NB4 (cell line): Measurements from ENCODE around the gene FNDC8.
"Not testable (repeated sequence)": the region's sequence is repeated elsewhere in the genome, so short reads cannot be mapped to it uniquely, and the experiment has no call there.

Experiments used
- DNase-seq: peaks from one replicate; pipeline ENCODE4 v3.0.0; 2010; ENCODE audit warnings: low read depth
- H3K4me3 ChIP-seq: one replicate; pipeline ENCODE4 v1.5.1; 2011; ENCODE audit warnings: mild to moderate bottlenecking, low read depth, low read length, moderate library complexity
- MAX ChIP-seq: IDR thresholded peaks from 2 replicates; pipeline ENCODE4 v1.6.1; 2011; ENCODE audit warnings: low read depth, low read length
- MYC ChIP-seq: IDR thresholded peaks from 2 replicates; pipeline ENCODE4 v1.6.1; 2011; ENCODE audit warnings: low read depth, low read length
- POLR2A ChIP-seq: IDR thresholded peaks from 2 replicates; pipeline ENCODE4 v1.6.1; 2011; ENCODE audit warnings: mild to moderate bottlenecking; ENCODE audit not compliant: insufficient read length; ENCODE audit errors: extremely low read depth
- TF ChIP-seq, protein P1 (sequence below): IDR thresholded peaks from one replicate; pipeline ENCODE4 v1.5.1; 2012; ENCODE audit warnings: low read depth, low read length

The FNDC8 gene

GRCh38 chr17:35099908-35100307 is 21.5 kb upstream of the FNDC8 start:
- DNase-seq: no peak

DNA sequence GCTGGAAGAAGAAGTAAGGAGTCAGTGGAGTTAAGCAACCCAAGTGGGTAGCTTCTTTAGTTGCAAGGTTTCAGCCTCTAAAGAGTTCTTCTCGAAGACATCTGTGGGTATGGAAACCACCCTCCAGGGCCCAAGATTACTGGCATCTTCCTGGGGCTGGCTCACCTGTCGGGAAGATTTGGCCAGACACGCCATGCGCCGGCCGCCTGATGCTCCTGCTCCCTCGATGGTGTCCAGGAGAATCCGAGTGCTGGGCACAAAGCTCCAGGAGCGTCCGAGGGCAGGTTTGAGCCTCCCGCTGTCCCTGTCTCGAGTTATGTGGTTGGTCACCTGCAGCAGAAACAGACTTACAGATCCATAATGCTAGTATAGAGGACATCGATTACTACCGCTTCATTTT is 20.4 kb upstream of the FNDC8 start:
- no peak overlapping the region for H3K4me3 ChIP-seq
- no peak for TF ChIP-seq MAX
- TF ChIP-seq POLR2A: no peak
- TF ChIP-seq MYC: no peak
- TF ChIP-seq, protein P1, sequence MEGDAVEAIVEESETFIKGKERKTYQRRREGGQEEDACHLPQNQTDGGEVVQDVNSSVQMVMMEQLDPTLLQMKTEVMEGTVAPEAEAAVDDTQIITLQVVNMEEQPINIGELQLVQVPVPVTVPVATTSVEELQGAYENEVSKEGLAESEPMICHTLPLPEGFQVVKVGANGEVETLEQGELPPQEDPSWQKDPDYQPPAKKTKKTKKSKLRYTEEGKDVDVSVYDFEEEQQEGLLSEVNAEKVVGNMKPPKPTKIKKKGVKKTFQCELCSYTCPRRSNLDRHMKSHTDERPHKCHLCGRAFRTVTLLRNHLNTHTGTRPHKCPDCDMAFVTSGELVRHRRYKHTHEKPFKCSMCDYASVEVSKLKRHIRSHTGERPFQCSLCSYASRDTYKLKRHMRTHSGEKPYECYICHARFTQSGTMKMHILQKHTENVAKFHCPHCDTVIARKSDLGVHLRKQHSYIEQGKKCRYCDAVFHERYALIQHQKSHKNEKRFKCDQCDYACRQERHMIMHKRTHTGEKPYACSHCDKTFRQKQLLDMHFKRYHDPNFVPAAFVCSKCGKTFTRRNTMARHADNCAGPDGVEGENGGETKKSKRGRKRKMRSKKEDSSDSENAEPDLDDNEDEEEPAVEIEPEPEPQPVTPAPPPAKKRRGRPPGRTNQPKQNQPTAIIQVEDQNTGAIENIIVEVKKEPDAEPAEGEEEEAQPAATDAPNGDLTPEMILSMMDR: no peak
- DNase-seq: no peak

More at GRCh38 chr17:35099908-35100307, 21.5 kb upstream of the FNDC8 start:
- no peak overlapping the region for H3K4me3 ChIP-seq
- TF ChIP-seq POLR2A: no peak
- no peak for TF ChIP-seq MYC
- TF ChIP-seq, protein P1: no peak
- no peak for TF ChIP-seq MAX

DNA sequence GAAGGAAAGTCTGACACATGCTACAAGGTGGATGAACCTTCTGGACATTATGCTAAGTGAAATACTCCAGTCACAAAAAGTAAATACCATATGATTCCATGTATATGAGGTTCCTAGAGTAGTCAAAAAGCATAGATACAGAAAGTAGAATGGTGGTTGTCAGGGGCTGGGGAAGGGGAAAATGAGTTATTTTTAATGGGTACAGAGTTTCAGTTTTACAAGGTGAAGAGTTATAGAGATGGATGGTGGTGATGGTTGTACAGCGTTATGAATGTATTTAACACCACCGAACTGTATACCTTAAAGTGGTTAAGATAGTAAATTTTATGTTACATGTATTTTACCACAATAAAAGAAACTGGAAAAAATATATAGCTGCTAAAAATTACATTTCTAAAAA is 19.7 kb upstream of the FNDC8 start:
- TF ChIP-seq, protein P1: no peak
- no peak for TF ChIP-seq POLR2A
- TF ChIP-seq MAX: no peak
- TF ChIP-seq MYC: no peak
- H3K4me3 ChIP-seq: no peak overlapping the region
- no peak for DNase-seq

GRCh38 chr17:35103271-35103670 is 18.1 kb upstream of the FNDC8 start:
- DNase-seq: no peak
- no peak for TF ChIP-seq MAX
- TF ChIP-seq, protein P1: no peak
- no peak for TF ChIP-seq POLR2A
- no peak for TF ChIP-seq MYC
- H3K4me3 ChIP-seq: no peak overlapping the region

DNA sequence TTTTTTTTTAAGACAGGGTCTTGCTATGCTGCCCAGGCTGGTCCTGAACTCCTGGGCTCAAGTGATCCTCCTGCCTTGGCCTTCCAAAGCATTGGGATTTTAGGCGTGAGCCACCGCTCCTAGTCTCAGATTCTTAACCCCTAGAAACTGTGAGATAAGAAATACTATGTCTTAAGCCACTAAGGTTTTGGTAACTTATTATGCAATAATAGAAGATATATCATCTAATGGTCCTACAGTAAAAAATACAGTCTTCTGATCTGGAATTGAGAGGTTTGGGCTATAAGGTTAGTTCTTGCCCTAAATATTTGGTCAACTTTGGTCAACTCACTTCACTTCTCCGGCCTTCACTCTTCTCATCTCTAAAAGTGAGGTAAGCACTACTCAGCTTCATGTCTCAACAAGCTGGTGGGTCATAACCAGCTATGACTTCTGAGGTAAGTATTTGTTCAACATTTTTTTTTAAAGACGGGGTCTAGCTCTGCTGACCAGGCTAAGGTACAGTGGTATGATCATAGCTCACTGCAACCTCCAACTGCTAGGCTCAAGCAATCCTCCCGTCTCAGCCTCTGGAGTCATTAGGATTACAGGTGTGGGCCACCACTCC is 16.5 kb upstream of the FNDC8 start:
- no peak overlapping the region for H3K4me3 ChIP-seq
- DNase-seq: no peak
- no peak for TF ChIP-seq MYC

DNA sequence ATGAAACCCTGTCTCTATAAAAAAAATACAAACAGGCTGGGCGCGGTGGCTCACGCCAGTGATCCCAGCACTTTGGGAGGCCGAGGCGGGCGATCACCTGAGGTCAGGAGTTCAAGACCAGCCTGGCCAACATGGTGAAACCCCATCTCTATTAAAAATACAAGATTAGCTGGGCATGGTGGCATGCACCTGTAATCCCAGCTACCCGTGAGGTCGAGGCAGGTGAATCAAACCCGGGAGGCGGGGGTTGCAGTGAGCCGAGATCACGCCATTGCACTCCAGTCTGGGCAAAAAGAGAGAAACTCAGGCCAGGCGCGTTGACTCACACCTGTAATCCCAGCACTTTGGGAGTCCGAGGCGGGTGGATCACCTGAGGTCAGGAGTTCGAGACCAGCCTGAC is 10.6 kb upstream of the FNDC8 start:
- not testable (repeated sequence) for H3K4me3 ChIP-seq, DNase-seq

GRCh38 chr17:35116845-35117244 is 4.6 kb upstream of the FNDC8 start:
- no peak overlapping the region for H3K4me3 ChIP-seq
- DNase-seq: peak; percentile 36
- TF ChIP-seq MYC (no peak), POLR2A (no peak), MAX (no peak)
- TF ChIP-seq, protein P1: no peak
